Left lobe of liver (tissue), 2 donors: ENCODE measurements around the gene UPF3A. TPM values are rescaled to one million over a fixed set of nuclear protein-coding genes. Genes with fewer than 3 reads are reported as not detected.
A peak's percentile ranks its signal among the peaks of the same experiment; 100 is the strongest.
"Not testable (repeated sequence)": the region's sequence is repeated elsewhere in the genome, so short reads cannot be mapped to it uniquely, and the experiment has no call there.

Experiments
- ATAC-seq: fragments of 200-7000 bp; cut with Tn5 transposase; one replicate; pipeline ENCODE4 v1.9.1; 2020; ENCODE audit warnings: mild to moderate bottlenecking, moderate library complexity
- DNase-seq: peaks from one replicate; pipeline ENCODE4 v3.0.0-alpha.2; 2020; ENCODE audit warnings: low spot score
- total RNA-seq: library from RNA; stranded (reverse); gene quantifications from one replicate; pipeline ENCODE4 v1.2.1, GENCODE V29; 2021
- donor health status: DM: no; HTN: no; CAD: no; lungs with moderate emphysema.
- donor health status: DM: no; HTN: yes; CAD: no.

The UPF3A gene
- 22.0 TPM for total RNA-seq

GRCh38 chr13:114281351-114282040 is at the start of gene UPF3A:
Gene UPF3A (plus strand): TSS chr13:114281601. CDS start chr13:114281640, 39 bp downstream.
- ATAC-seq: peak; percentile 90

GRCh38 chr13:114231886-114232285 is 49.5 kb upstream of the UPF3A start:
- no peak for ATAC-seq

More at GRCh38 chr13:114281351-114282040, at the start of gene UPF3A:
- DNase-seq: peak; percentile 95

GRCh38 chr13:114234266-114234644 is 47.1 kb upstream of the UPF3A start:
- ATAC-seq: no peak

More at GRCh38 chr13:114231886-114232285, 49.5 kb upstream of the UPF3A start:
- no peak for DNase-seq

GRCh38 chr13:114234645-114235421 is 46.6 kb upstream of the UPF3A start, which contains the start of gene CDC16:
Gene CDC16 (plus strand): TSS chr13:114234897. CDS start chr13:114235085, 188 bp downstream.
- DNase-seq: peak; percentile 92
- ATAC-seq: peak; percentile 95

More at GRCh38 chr13:114234266-114234644, 47.1 kb upstream of the UPF3A start:
- DNase-seq: no peak

- ATAC-seq (no peak), DNase-seq (no peak)
Measured at GRCh38 chr13:114235697-114236096, 45.7 kb upstream of the UPF3A start.

GRCh38 chr13:114236227-114236626 is 45.2 kb upstream of the UPF3A start:
- ATAC-seq (no peak), DNase-seq (no peak)

GRCh38 chr13:114237415-114238112 is 43.8 kb upstream of the UPF3A start:
- ATAC-seq (no peak), DNase-seq (no peak)

GRCh38 chr13:114241918-114242317 is 39.5 kb upstream of the UPF3A start:
- DNase-seq (no peak), ATAC-seq (no peak)

- DNase-seq (no peak), ATAC-seq (no peak)
Measured at GRCh38 chr13:114243971-114244370, 37.4 kb upstream of the UPF3A start.

- DNase-seq (no peak), ATAC-seq (no peak)
Measured at GRCh38 chr13:114244637-114245036, 36.8 kb upstream of the UPF3A start.

- ATAC-seq: no peak
Measured at GRCh38 chr13:114248011-114248410, 33.4 kb upstream of the UPF3A start.

GRCh38 chr13:114249077-114249476 is 32.3 kb upstream of the UPF3A start:
- DNase-seq (no peak), ATAC-seq (no peak)

More at GRCh38 chr13:114248011-114248410, 33.4 kb upstream of the UPF3A start:
- DNase-seq: no peak

- peak; percentile 34 for ATAC-seq
- not testable (repeated sequence) for DNase-seq
Measured at GRCh38 chr13:114251639-114252440, 29.6 kb upstream of the UPF3A start.

- ATAC-seq: no peak
- DNase-seq: no peak
Measured at GRCh38 chr13:114256547-114256946, 24.9 kb upstream of the UPF3A start.

GRCh38 chr13:114257014-114257413 is 24.4 kb upstream of the UPF3A start:
- DNase-seq (no peak), ATAC-seq (no peak)

- no peak for DNase-seq
- no peak for ATAC-seq
Measured at GRCh38 chr13:114258589-114258988, 22.8 kb upstream of the UPF3A start.

- no peak for ATAC-seq
- DNase-seq: no peak
Measured at GRCh38 chr13:114259374-114259773, 22.0 kb upstream of the UPF3A start.

GRCh38 chr13:114259974-114260373 is 21.4 kb upstream of the UPF3A start:
- ATAC-seq: peak; percentile 64
- DNase-seq: no peak

GRCh38 chr13:114260814-114261213 is 20.6 kb upstream of the UPF3A start:
- ATAC-seq (no peak), DNase-seq (no peak)

GRCh38 chr13:114261328-114261965 is 20.0 kb upstream of the UPF3A start:
- ATAC-seq (peak; percentile 30), DNase-seq (no peak)
